AG04450 (cell line): ENCODE results near the gene N4BP3. TPM values are rescaled to one million over a fixed set of nuclear protein-coding genes. Genes with fewer than 3 reads are reported as not detected.
"Not testable (repeated sequence)": the region's sequence is repeated elsewhere in the genome, so short reads cannot be mapped to it uniquely, and the experiment has no call there.

Experiments used
- CTCF ChIA-PET: fragments of 300-600, 350-600 bp; formaldehyde crosslinking; extraction: SDS; loops from one replicate; lab custom pipeline; 2022; ENCODE audit warnings: antibody characterized with exemption, inconsistent platforms; lab: Charles Lee
- POLR2A ChIA-PET: fragments of 350-600 bp; formaldehyde crosslinking; extraction: SDS; loops from one replicate; lab custom pipeline; 2021; ENCODE audit warnings: antibody characterized with exemption, inconsistent platforms; lab: Yijun Ruan, JAX
- DNase-seq: peaks from one replicate; pipeline ENCODE4 v3.0.0-alpha.2; 2011; ENCODE audit warnings: low read depth, low spot score
- H3K27ac ChIP-seq: one replicate; pipeline ENCODE4 v1.5.1; 2012; ENCODE audit warnings: low read depth, low read length, control low read depth
- H3K27me3 ChIP-seq: one replicate; pipeline ENCODE4 v1.6.0; 2012; ENCODE audit warnings: low read length; ENCODE audit not compliant: control insufficient read depth, insufficient read depth
- H3K4me3 ChIP-seq: 2 replicates; pipeline ENCODE4 v1.5.1; 2011; ENCODE audit warnings: mild to moderate bottlenecking, low read depth, low read length, control low read depth
- H3K9me3 ChIP-seq: 2 replicates; pipeline ENCODE4 v1.5.1; 2012; ENCODE audit warnings: low read length; ENCODE audit not compliant: control insufficient read depth, insufficient read depth
- CTCF ChIP-seq: IDR thresholded peaks from 2 replicates; pipeline ENCODE4 v1.5.1; 2011; ENCODE audit warnings: low read depth, low read length, control low read depth, inconsistent platforms
- polyA plus RNA-seq: library from polyadenylated mRNA; depleted of rRNA; stranded (reverse); fragments of >200 nt; gene quantifications from 2 replicates; pipeline ENCODE4 v1.2.3, GENCODE V29; 2011

N4BP3 gene
- polyA plus RNA-seq, 1 experiment = 0.29 TPM

- no peak for DNase-seq
- ChIA-PET CTCF (no interaction called here), POLR2A (no interaction called here)
- peaks cover 4% of the 10 kb centered on the region; the same call in 1 of the 2 replicates for H3K9me3 ChIP-seq
- TF ChIP-seq CTCF = no peak
- no peak overlapping the region for H3K27ac ChIP-seq
- H3K4me3 ChIP-seq = no peak overlapping the region
- peaks cover 24% of the 10 kb centered on the region for H3K27me3 ChIP-seq
Observed at GRCh38 chr5:178086266-178086665, 27.1 kb upstream of the N4BP3 start.

- peaks cover 16% of the 10 kb centered on the region for H3K27me3 ChIP-seq
- POLR2A ChIA-PET = interaction anchor here (0.7 kb wide), 1 partner anchor 105 kb away, joined by 6 read pairs; no protein-coding TSS in a partner anchor
- CTCF ChIA-PET = not testable (repeated sequence)
Observed at GRCh38 chr5:178087199-178087598, 26.1 kb upstream of the N4BP3 start.

GRCh38 chr5:178090856-178091255 is 22.5 kb upstream of the N4BP3 start:
- Histone ChIP-seq H3K9me3 (peaks cover 15% of the 10 kb centered on the region), H3K27ac (no peak overlapping the region), H3K27me3 (peaks cover 3% of the 10 kb centered on the region), H3K4me3 (no peak overlapping the region)
- DNase-seq = no peak
- POLR2A ChIA-PET = no interaction called here
- CTCF ChIA-PET = interaction anchor here (0.7 to 1.2 kb wide), 3 partner anchors 28 to 62 kb away, joined by 3 to 4 read pairs (median 3); no protein-coding TSS in a partner anchor
- TF ChIP-seq CTCF = no peak

More at GRCh38 chr5:178087199-178087598, 26.1 kb upstream of the N4BP3 start:
- H3K9me3 ChIP-seq, H3K27ac ChIP-seq, DNase-seq, H3K4me3 ChIP-seq: not testable (repeated sequence)

- no peaks in the 10 kb centered on the region for H3K27me3 ChIP-seq
- peaks cover 13% of the 10 kb centered on the region for H3K9me3 ChIP-seq
- ChIA-PET POLR2A (interaction anchor here (0.7 kb wide), 1 partner anchor 23 kb away, joined by 8 read pairs; no protein-coding TSS in a partner anchor), CTCF (interaction anchor here (0.7 kb wide), 2 partner anchors 18 to 485 kb away, joined by 3 to 4 read pairs; no protein-coding TSS in a partner anchor)
- no peak overlapping the region for H3K4me3 ChIP-seq
- DNase-seq = no peak
- no peak overlapping the region for H3K27ac ChIP-seq
- TF ChIP-seq CTCF = no peak
Observed at GRCh38 chr5:178093134-178093533, 20.2 kb upstream of the N4BP3 start.

- CTCF ChIA-PET = no interaction called here
- no peak overlapping the region for H3K4me3 ChIP-seq
- H3K27ac ChIP-seq = no peak overlapping the region
- POLR2A ChIA-PET = no interaction called here
- TF ChIP-seq CTCF = no peak
- no peak for DNase-seq
- H3K9me3 ChIP-seq = peaks cover 13% of the 10 kb centered on the region
- H3K27me3 ChIP-seq = no peaks in the 10 kb centered on the region
Observed at GRCh38 chr5:178094345-178094744, 19.0 kb upstream of the N4BP3 start.
